Activated CD4-positive, alpha-beta T cell treated with anti-CD3 and anti-CD28 coated beads, Interleukin-10, Interleukin-2, amounts not matched to agents 100 ng/mL and 50 ng/mL, durations not matched to agents 16 hours and 8 hours (primary cell): ENCODE results near the gene ZHX3.

Experiments
- DNase-seq: peaks from one replicate; pipeline ENCODE4 v3.0.0-alpha.2; 2020

The ZHX3 gene, protein sequence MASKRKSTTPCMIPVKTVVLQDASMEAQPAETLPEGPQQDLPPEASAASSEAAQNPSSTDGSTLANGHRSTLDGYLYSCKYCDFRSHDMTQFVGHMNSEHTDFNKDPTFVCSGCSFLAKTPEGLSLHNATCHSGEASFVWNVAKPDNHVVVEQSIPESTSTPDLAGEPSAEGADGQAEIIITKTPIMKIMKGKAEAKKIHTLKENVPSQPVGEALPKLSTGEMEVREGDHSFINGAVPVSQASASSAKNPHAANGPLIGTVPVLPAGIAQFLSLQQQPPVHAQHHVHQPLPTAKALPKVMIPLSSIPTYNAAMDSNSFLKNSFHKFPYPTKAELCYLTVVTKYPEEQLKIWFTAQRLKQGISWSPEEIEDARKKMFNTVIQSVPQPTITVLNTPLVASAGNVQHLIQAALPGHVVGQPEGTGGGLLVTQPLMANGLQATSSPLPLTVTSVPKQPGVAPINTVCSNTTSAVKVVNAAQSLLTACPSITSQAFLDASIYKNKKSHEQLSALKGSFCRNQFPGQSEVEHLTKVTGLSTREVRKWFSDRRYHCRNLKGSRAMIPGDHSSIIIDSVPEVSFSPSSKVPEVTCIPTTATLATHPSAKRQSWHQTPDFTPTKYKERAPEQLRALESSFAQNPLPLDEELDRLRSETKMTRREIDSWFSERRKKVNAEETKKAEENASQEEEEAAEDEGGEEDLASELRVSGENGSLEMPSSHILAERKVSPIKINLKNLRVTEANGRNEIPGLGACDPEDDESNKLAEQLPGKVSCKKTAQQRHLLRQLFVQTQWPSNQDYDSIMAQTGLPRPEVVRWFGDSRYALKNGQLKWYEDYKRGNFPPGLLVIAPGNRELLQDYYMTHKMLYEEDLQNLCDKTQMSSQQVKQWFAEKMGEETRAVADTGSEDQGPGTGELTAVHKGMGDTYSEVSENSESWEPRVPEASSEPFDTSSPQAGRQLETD

DNA sequence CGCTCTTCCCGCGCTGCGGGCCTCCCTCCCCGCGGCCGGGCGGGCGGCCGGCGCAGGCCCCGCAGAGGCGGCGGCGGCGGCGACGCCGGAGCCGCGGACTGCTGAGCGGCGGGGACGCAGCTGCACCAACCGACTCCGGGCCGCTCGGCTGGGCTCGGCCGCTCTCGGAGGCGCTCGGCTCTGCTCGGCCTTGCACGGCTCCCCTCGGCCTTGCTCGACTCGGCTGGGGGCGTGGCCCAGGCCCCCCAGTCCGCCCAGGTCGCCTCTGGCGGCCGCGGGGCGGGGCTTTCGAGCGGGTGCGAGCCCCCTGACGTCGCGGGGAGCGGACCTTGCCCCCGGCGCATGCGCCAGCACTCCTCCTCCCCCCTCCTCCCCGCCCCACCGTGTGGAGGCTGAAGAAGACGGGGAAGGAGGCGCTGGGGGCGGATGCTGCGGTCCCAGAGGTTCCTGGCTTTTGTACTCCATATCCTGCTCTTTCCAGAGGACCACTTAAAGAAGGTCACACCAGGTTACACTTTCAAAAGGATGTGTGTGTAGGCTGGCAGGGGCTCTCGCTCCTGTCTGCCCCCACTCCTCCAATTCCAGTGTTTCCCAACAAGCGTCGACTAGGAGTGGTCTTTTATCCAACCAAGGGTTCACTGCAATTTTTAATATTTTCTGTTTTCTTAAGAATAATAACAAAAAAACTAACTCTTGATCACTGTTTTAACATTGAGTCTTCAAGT is at the start of gene ZHX3:
Gene ZHX3 (minus strand): TSS at position 186 of the 725 bp plus-strand sequence. CDS start 112,815 bp downstream, outside the sequence.
- peak; percentile 99 for DNase-seq

DNA sequence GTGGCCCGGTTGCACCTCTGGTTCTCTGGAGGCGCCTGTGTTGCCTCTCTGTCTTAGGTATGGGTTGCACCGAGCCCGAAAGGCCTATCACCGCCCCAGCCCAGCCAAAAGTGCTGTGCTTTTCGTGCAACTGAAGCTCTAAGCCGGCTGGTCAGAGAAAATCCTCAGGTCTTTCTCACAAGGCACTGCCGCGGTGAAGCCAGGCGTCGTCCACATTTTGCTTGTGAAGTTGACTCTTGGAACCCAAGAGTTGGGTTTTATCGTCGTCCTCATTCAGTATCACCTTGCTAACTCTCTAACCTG is 49.8 kb upstream of the ZHX3 start:
- DNase-seq: no peak

DNA sequence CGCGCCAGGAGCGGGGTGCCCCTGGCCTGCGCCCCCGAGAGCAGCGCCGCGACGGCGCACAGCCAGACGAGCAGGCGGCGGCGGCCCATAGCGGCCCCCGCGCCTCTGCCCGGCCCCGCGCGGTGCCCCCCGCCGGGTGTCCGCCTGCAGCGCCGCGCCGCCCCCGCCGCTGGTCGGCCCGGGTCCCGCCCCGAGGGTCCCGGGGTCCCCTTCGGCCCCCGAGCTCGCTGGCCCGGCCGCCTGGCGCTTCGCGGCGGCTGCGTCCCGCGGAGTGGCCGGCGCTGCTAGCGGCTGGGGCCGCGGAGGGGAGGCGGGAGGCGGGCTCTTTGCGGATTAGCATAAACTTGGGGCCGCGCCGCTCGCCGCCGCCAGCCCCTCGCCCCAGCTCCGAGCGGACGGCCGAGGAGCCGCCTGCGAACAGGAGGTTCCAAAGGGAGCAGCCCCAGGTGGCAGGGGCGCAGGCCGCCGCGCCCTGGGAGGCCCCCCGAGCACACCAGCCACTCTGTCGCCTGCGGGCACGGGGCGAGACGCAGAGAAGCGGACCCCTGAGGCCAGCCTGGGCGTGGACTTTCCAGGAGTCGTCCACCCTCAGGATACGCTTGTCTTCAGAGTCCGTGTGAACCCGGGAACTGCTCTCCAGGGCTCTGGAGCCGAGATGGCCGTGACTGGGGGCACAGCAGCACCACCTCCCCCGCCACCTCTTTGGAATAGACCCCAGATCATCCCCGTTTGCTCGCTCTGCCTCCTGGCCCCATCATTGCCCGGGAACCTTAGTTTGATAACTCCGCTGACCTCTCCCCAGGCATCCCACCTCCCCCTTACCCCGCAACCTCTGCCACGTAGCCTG is 49.2 kb upstream of the ZHX3 start, which contains the start of gene EMILIN3:
Gene EMILIN3 (minus strand): TSS at position 273 of the 847 bp plus-strand sequence. CDS start 184 bp downstream, at position 89.
- no peak for DNase-seq

DNA sequence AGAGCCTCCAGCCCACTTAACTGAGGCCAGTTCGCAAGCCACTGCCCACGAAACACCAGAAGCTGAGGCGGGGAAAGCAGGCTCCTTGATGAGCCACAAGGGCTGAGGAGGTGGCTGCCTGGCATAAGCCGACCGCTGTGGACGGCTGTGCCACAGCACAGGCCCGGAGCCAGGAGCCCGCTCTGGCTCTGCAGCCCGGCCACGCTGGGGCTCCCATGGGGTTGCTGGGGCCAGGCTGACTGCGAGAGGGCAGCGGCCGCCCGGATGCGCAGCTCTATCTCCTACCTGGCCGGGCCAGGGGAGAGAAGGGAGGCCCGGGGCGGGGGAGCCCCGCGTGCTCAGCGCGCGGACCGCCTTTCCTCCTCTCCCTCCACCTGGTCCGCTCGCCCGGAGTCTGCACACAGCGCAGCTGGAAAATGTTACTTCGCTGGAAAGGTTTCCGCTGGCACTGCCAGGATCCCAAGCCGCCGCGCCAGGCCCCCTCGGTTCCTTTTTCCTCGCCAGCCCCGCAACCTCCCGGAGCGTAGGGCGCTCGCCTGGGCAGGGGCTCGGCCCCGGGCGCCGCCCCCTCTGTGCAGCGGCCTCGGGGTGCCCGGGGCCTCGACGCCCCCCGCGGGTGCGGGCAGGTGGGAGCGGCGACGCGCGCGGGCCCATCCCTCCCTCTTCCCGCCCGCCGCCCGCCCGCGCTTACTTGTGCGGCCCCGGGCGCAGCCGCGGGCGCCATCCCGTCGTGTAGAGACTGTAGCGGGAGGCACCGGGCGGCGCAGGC is 48.4 kb upstream of the ZHX3 start:
- DNase-seq: no peak

DNA sequence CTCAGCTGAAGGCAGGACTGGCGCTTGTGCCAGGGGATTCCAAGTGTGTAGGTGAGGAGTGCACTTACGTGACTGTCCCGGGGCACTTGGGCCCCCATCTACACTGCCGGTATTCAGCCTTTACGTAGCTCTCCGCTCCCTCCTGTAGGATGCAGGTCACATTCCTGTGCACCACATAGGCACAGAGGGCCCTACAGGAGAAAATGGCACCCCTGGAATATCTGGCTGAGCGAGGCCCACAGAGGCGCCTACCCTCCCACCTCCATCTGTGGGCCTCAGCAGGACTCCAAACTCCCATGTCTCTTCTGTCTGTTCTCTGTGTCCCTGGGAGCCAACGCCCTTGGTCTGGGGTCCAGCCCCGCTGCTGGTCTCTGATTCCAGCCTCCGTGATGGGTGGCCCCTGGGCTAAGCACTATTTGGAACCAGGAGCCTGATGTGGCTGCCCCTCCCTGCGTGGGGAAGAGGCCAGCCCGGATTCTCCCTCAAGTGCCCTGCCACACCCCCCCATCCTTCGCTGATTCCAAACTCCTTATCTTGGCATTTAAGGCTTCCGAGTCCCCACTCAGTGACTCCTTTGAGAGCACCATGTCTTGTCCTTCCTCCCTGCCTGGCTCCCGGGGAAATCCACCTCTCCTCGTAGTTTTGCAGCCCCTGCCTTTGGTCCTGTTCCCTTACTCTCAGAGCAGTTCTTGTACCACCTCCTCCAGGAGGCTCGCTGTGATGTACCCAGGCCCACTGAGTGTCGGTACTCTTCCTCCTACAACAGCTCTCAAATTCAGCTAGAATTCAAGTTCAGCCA is 47.6 kb upstream of the ZHX3 start:
- DNase-seq: no peak

DNA sequence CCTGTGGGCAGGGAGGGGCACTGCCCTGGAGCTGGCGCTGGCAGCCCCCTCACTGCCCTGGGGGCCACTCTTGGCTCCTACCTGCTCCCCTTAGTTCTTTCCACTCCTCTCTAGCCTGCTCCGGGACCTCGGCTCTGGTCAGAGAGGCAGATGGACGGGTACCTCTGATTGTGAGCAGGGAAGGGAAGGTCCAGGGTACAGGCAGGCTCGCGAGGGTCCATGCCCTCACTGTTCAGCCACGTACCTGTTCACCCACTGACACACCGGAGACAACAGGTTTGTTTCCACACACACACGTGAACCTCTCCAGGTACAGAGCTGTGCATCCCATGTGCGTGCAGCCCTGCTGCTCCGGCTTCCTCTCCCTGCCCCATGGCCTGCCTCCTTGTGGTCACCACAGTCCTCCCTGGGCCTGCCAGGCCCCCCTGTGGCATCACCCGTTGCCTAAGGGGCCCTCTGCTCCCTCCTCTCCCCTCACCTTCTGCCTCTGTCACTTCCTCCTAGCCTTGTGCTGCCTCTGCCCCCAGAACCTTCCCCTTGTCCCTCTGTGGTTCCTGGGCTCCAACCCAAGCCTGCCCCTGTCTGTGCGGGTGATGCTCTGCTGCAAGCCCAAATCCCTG is 46.8 kb upstream of the ZHX3 start:
- DNase-seq: no peak

DNA sequence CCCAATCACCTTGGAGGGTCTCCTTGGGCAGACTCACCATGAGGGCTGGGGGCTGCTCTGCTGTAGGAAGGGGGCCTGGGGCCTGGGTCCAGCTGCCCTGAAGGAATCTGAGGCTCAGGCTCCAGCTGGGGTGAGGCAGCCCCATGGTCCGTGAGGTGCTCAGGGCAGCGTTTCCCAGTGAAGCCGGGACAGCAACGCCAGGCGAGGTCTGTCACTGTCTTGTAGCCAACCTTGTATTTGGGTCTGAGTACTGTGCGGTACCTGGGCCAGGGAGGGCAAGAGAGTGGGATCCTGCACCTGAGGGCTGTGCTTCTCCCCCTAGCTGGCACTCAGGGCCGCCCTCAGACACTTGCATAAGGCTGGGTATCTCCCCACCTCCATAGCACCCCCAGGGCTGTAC is 46.1 kb upstream of the ZHX3 start:
- no peak for DNase-seq

DNA sequence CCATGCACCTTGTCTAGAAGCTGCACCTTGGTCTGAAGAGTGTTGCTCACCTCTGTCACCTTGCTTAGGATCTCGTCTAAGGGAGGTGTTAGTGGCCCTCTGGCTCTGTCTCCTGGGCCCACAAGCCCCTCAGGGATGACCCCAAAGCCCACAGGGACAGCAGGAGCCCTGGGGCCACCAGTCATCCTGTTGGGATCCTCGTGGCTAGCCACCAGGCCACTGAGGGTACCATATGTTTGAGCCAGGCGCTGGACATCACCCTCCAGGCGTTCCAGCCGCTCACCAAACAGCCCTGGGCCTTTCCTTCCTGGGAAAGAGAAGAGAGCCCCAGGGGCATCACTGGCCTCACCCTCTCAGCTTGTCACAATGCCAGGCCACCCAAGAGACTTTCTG is 45.2 kb upstream of the ZHX3 start:
- no peak for DNase-seq

DNA sequence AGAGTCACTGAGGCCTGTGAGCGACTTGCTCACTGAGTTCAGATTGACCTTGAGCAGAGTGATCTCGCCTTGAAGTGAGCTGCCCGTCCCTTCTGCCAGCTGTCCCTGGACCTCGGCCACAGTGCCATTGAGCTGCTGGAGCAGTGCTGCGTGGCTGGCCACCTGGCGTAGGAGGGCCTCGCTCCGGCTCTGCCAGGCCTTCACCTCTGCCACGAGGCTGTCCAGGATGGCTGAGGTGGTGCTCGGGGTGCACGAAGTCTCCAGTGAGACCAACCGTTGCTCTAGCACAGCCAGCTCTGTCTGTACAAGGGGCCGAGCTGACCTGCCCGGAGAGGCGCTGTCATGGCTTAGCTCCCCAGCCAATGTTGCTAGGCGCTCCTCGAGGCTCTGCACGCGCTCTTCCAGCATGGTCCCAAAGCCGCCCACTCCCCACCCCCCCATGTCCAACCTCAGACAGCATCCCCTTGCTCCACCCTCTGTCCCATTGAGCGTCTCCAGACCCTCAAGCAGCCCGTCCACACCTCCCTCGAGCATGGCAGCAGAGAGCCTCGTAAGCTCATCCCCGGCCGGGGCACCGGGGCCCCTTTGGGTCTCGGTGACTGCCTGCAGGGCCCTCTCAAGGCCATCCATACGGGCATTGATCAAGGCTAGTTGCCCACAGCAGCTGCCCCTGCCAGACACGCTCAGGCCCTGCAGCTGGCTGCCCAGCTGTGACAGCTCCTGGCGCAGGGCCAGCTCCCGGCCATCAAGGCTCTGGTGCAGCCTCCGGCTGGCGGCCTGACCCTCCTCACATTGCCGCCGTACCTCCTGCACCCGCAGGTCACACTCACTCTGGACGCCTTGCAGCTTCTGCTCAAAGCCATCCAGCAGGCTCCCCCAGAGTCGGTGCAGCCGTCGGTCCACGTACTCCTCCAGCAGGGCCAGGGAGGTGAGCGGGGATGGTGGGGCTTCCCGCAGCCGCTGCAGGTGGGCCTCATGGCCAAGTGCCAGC is 44.5 kb upstream of the ZHX3 start:
- no peak for DNase-seq

DNA sequence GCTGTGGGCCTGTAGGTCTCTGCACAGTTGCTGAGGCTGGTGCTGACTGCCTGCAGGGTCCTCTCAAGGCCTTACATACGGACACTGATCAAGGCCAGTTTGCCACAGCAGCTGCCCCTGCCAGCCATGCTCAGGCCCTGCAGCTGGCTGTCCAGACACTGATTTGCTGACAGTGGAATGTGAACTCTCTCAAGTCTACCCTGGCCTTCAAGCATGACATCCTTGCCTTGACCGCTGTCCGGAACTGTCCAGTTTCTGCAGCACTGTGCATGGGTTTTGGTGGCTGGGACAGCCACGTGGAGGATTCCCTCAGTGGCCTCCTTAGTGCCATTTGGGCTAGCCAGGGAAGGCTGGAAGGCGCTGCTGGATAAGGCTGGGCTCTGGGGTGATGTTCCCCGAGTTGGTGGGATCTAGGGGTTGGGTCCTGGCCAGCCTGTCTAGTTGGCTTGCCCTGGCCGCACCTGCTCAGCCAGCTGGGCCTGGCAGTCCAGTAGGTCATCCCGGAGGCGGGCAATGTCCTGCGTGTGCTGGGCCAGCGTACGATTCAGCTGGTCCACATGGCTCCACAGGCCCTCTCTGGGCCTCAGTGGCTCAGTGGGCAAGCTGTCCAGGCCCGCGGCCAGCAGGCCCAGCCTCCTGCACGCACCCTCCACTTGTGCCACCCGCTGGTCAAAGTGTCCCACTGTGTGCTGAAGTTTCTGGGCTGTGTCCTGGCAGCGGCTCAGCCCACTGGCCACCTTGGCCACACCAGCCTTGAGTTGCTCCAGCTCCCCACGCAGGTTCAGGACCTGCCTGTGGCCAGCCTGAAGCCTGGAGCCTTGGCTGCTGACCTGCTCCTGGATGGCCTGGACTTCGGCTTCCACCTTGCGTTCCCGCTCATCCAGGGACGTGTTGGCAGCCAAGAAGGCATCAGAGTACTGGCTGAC is 43.6 kb upstream of the ZHX3 start:
- DNase-seq: no peak

DNA sequence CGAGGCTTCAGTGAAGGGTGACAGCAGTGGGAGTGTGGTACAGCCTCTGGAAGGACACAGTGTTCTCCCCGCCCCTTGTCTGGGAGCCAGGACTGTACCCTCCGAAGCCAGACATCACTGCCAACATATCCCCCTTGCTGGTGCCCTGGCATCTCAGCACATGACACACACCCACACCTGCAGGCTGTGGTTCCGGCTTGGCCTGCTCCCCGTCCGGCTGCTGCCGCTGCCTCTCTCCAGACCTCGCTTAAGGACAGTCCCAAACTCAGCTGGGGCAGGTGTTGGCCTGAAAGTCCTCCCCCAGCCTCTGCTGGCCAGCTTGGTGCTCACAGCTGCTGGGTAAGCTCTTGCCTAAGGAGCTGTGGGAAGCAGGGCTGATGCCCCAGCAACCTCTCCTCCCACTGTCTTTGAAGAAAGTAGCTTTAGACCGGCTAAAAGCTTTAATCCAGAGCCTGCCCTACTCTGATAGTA is 42.0 kb upstream of the ZHX3 start:
- DNase-seq: no peak

DNA sequence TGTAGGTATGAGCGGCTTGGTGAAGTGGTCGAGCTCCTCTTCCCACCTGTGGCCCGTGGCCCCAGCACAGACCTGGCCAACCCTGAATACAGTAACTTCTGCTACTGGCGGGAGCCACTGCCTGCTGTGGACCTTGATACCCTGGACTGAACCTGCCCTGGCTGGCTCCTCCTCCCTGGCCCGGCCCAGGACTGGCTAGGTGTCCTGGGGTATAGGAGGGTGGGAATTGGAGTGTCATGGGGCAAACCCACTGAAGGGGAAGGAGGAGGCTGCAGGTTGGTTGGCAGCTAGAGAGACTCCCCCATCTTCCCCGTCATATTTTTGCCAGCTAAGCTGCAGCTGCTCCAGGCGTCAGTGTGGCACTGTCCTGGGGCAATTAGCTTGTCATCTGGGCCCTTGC is 41.2 kb upstream of the ZHX3 start:
- DNase-seq: no peak

DNA sequence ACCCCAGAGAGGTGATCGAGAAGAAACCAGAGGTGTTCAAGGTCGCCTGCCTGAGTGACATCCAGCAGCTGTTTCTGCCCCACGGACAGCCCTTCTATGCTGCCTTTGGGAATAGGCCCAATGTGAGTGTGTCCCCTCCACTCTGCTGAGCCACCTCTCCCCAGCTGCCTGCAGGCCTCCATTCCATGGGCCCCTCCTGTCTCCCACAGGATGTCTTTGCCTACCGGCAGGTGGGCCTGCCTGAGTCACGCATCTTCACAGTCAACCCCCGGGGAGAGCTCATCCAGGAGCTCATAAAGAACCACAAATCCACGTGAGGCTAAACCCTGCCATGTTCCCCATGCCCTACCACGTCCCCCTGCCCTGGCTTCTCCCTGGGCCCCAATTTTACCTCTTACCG is 40.7 kb upstream of the ZHX3 start:
- DNase-seq: no peak

DNA sequence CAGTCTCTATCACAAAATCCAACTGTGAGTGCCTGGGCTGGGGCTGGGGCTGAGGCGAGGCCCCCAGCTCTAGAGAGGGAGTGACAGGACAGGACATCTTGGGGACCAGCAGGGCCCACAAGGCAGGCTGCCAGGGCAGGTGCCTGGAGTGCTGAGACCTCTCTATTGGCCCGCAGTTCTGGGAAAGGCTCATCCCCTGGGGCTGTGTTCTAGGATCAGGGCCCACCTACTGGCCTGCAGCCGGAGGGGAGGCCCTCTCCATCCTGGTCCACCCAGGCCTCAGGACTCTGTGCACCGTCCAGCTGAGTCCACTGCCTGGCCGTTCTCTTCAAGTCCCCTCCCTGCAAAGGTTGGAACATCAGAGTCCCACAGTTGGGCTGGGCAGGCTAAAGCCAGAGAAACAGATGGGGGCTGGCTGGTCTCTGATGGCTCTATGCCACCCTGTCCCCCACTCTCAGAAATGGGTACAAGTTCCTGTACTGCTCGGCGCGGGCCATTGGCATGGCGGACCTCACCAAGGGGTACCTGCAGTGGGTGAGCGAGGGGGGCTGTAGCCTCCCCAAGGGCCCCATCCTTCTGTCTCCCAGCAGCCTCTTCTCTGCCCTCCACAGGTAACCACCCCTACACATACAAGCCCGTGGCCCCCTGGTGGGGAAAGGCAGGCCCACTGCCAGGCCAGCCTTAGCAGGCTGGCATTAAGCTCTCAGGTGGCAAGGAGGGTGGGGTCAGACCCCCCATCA is 40.1 kb upstream of the ZHX3 start:
- no peak for DNase-seq

DNA sequence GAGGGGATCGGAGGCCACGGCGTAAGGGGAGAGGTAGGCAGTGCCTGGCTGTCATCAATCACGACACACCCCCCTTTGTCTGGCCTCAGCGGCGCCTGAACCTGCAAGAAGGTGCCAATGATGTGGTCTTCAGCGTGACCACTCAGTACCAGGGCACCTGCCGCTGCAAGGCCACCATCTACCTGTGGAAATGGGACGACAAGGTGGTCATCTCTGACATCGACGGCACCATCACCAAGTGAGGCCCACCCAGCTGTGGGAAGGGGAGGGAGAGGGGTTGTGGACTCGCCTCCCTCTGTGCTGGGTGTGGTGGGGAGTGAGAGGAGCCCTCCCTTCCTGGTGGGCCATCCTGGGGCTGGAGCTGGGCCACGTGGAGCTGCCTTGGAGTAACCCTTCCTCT is 39.4 kb upstream of the ZHX3 start:
- no peak for DNase-seq

DNA sequence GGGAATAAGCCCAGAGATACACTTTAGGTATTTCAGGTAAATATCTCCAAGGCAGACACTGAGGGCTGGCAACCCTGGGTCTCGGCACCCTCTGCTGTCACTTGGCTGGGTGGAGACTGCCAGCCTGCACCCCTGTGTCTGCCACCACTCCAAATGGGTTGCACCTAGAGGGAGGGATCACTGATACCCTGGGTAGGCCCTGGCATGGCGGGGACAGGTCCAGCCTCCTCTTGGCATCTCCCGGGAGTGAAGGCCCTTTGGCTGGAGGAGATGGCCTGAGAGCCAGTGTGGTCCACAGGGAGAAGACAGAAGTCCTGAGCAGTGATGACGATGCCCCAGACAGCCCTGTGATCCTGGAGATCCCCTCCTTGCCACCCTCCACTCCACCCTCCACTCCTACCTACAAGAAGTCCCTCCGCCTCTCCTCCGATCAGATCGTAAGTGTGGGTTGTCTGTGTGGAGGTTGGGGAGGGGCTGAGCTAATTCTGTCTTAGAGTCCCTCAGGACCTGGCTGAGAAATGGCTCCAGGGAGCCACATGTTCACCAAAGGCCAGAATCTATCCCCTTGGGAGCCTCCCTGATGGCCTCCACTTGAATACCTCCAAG is 38.2 kb upstream of the ZHX3 start:
- DNase-seq: no peak
